SIG-M5 treated with dmso at 0.1 percent for 504 hours (cell line): ENCODE data around the gene PARP3.

ENCODE experiments used
- DNase-seq: peaks from one replicate; lab custom pipeline; 2025; ENCODE audit not compliant: unreplicated experiment; lab: John Stamatoyannopoulos, UW

The PARP3 gene

DNA sequence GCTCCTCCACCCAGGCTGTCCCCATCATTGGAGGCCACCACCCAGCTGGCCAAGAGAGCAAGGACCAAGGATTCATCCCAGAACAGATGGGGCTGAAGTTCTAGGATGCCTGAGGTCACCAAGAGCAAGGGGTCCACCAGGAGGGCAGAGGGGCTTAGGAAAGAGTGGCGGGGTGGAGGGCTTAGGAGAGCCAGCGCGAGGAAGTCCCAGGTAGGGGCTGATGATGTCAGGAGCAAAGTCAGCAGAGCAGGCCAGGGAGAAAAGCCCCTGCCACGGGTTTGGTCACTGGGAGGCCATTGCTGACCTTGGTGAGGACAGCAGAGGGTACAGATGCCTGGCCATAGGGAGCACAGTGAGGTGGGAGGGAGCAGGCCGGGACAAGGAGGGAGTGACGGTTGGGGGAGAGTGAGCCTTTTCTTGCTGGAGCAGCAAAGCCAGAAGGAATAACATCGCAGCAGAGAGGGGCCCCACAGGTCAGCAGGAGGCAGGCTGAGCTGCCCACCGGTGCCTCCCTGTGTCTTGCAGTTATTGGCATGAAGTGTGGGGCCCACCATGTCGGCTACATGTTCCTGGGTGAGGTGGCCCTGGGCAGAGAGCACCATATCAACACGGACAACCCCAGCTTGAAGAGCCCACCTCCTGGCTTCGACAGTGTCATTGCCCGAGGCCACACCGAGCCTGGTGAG lies 5.2 kb downstream of the PARP3 start:
- DNase-seq: no peak

DNA sequence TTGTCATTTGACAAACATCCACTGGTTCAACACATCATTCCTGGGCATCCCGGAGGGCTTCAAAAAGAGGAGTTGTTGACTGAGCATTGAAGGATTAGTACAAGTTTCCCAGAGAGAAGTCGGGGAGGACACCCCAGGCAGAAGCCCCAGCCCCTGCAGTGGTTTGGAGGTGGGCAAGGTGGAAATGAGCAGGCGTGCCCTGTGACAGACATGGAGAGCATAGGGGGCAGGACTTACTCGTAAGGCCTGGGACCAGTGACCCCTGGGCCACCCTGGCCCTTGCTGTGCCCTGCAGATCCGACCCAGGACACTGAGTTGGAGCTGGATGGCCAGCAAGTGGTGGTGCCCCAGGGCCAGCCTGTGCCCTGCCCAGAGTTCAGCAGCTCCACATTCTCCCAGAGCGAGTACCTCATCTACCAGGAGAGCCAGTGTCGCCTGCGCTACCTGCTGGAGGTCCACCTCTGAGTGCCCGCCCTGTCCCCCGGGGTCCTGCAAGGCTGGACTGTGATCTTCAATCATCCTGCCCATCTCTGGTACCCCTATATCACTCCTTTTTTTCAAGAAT lies 5.9 kb downstream of the PARP3 start:
- DNase-seq: no peak

DNA sequence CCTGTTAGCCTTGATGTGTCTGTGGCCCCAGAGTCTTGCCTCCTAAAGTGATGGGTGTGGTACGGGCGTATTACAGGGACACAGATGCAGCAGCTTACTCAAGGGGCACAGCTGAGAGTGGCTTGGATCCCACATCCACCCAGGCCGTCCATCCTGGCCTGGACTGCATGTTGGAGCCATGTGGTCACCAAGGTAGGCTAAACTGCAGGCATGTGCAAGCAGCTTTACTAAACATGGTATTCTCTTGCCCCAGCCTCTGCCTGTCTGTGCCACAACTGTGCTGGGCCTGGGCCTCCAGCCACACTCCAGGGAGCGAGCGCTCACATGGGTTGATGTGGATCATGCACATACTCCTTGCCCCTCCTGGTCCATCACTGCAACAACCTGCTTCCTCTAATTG lies 7.0 kb downstream of the PARP3 start:
- no peak for DNase-seq

DNA sequence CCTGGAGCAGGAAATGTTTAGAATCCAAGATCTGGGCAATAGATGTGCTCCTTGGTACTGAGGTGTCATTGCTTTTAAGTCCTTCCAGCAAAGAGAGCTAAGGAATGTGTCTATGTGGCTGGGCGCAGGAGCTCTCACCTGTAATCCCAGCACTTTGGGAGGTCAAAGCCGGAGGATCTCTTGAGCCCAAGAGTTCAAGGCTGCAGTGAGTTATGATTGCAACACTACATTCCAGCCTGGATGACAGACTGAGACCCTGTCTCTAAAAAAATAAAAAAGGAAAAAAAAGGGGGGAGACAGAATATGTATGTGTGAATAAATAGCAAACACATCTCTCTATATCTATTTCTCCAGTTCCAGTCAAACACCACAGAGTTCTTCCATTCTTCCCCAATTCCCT lies 8.7 kb downstream of the PARP3 start:
- DNase-seq: no peak

DNA sequence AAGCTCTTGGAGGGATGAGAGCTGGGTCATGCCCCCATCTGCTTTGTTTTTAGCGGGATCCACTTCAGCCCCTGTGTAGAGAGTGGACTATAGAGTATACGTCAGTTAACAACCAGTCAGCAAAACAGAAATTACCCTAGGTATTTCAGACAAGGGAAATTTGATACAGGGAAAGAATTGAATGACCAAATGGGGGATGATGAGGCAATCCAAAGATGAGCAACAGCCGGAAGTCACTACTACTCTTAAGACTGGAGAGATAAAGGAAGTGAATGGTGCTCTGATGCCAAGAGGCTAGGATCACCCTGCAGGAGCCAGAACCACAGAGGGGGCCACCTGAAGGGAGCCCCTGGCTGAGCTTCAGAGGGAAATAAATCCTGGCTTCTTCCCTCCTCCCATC lies 11.3 kb downstream of the PARP3 start:
- peak; percentile 93 for DNase-seq

DNA sequence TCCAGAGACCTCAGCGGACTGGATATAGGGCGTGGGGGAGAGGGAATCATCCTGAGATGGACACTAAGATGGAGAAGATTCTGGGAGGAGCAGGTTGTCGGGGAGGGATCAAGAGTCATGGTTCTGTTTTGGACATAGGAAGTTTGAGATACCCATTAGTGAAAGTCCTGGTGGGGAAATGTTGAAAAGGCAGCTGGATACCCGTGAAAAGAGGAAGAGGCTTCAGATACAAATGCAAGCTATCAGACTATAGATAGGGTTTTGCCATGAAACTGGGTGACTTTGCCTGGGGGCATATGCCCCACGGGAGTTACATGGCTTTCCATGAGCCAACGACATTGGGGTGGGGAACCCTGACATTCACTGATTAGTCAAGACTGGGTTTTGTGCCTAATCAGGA lies 11.9 kb downstream of the PARP3 start:
- peak; percentile 78 for DNase-seq

DNA sequence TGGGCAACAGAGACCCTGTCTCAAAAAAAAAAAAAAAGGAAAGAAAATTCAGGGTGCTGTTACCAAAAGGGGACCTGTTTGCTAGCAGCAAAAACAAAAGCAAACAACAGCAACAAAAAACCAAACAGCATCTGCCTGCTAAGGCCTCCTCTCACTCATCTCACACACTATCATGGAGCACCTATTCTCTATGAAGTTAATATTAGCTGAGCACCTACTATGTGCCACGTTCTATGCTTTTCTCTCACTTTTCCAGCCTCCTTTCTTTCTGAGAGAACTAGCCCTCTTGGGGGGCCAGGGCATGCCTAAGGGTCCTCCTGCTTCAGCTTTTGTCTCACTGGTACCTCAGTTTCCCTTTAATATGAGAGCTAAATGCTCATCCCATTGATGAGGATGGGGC lies 12.6 kb downstream of the PARP3 start:
- no peak for DNase-seq

DNA sequence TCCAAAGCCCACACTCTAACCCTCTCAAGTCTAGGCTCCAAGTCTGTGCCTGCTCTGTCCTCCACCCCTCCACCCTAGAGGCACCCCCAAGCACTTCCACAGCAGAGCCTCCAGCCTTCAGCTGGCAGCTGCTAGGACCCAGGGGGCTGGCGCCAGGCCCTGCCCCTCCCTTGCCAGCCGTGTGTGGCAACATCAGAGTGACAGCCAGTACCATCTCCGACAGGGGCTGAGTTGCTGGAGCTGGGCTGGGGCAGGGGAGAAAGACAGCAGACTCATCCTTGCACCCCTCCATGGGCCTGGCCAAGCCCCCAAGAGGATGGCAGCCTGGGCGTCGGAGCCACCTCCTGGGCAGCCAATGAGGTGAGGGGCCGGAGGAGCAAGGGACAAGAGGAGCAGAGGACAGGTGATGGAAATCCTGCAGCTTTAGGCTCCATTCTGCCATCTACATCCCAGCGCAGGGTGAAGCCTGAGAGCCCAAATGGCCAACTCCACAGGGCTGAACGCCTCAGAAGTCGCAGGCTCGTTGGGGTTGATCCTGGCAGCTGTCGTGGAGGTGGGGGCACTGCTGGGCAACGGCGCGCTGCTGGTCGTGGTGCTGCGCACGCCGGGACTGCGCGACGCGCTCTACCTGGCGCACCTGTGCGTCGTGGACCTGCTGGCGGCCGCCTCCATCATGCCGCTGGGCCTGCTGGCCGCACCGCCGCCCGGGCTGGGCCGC lies 13.2 kb downstream of the PARP3 start, which contains the start of gene GPR62:
Gene GPR62, plus strand, starts transcription at position 207 of the 718 bp plus-strand sequence. Its CDS starts 272 bp downstream, at position 479.
- DNase-seq: no peak

DNA sequence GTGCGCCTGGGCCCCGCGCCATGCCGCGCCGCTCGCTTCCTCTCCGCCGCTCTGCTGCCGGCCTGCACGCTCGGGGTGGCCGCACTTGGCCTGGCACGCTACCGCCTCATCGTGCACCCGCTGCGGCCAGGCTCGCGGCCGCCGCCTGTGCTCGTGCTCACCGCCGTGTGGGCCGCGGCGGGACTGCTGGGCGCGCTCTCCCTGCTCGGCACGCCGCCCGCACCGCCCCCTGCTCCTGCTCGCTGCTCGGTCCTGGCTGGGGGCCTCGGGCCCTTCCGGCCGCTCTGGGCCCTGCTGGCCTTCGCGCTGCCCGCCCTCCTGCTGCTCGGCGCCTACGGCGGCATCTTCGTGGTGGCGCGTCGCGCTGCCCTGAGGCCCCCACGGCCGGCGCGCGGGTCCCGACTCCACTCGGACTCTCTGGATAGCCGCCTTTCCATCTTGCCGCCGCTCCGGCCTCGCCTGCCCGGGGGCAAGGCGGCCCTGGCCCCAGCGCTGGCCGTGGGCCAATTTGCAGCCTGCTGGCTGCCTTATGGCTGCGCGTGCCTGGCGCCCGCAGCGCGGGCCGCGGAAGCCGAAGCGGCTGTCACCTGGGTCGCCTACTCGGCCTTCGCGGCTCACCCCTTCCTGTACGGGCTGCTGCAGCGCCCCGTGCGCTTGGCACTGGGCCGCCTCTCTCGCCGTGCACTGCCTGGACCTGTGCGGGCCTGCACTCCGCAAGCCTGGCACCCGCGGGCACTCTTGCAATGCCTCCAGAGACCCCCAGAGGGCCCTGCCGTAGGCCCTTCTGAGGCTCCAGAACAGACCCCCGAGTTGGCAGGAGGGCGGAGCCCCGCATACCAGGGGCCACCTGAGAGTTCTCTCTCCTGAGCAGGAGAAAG lies 14.0 kb downstream of the PARP3 start:
- DNase-seq: no peak

DNA sequence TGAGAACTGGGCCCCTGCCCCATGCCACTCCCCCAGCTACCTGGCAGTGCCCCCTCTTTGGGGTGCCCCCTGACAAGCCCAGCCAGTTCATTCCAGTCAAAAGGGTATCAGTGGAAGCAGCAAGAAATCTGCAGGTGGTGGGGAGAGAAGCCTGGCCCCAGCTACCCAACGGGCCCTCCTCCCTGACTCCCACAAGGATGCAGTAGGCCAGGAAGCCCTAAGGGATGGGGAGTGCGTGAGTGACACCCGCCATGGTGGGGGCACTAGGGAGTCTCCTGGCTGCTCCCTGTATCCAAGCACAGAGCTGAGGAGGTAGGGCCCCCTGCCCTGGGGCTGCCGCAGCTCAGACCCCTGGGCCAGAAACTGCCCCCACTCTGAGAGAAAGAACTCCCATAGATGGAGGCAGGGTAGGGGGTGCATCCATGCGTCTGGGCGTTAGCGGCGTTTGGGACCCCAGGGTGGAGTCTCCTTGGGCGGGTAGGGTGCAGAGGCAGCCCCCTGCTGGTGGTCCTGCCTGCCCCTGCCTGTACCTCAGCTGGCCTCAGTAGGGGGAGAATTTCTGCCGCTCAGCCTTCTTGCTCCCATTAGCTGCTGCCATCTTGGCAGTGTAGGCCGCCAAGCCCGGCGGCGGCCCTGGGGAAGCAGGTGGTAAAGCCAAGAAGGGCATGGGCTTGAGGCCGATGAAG lies 15.5 kb downstream of the PARP3 start:
- no peak for DNase-seq

DNA sequence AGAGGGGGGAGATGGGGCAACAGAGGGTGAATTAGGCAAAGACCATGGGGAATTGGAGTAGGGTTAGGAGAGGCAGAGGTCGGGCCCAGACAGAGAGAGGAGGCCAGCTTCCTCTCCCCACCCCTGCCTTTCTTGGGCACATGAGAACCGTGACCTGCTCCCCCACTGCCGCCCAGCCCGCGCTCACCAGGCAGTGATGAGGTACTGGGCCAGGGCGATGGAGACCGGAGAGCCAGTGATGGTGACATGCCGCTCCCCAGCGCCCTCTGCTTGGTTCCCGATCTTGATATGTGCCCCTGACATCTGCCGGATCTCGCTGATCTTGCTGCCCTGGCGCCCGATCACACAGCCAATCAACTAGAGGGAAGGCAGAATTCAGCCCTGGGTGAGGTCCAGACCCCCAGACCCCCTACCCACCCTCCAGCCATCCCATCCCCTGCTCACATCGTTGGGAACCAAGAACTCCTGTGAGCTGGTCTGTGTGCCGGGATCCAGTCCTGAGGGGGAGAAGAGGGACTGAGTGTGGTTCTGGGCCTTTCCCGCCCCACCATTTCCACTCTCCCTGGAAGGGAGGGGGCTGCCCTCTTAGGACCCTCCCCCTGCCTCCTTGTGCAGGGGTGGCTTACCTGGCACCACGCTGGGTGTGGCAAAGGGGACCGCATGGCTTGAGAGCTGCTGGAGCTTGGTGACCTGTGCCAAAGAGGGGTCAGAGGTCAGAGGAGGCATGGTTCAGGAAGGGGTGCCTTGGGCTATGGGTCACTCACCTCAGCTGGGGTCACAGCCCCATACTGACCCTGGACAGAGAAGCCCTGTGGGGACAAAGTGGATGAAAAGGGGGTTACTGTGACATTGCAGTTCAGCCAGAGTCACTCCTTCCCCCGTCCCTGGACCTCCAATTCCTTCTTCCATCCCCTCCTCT lies 16.7 kb downstream of the PARP3 start:
- no peak for DNase-seq

DNA sequence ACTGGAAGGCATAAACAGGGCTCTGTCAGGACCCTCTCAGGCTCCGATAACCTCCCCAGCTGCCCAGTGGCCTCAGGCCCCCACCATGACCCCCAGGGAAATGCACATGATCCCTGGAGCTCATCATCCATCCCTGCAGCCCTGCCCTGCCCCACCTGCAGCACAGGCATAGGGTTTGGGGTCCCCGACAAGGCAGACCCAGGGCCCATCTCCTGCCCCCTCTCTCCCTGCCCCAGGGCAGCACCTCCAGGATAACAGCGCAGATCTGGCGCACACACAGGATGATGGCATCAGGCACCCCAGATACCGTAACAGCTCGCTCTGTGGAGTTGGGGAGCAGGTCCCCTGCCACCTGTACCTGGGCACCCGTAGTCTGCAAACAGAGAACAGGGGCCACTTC lies 17.5 kb downstream of the PARP3 start:
- no peak for DNase-seq

DNA sequence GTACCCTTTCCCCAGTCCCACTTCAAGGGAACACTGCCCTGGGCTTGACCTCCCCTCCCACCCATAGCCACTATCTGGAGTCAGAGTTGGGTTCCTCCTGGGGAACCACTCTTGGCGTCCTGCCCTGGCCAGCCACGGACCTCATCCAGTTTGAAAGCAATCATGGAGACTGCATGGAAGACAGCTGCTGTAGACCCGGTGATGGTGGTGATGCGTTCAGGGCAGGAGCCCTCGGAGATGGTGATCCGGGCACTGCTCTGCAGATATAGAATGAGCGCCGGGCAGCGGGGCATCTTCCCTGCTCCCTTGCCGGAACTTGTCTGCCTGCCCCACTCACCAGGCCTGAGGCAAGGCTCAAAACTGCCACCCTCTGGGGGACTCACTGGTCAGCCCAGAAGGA lies 18.2 kb downstream of the PARP3 start:
- DNase-seq: no peak

DNA sequence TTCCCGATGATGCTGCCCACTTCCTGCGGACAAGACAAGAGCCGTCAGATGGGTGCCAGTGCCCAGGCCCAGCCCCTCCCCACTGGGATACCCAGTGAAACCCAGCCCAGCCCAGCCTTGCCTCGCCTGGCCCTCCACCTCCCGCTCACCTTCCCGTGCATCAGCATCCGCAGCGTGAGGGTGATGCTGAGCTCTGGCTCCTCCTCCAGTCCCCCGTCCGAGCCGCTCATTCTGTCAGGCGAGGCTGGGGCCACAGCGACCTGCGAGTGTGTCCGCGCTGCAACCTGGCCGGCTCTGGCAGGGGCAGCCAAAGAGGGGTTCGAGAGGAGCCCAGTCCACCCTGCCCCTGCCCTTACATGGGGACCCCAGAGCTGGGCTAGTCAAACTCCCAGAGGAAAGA lies 18.8 kb downstream of the PARP3 start:
- DNase-seq: no peak

DNA sequence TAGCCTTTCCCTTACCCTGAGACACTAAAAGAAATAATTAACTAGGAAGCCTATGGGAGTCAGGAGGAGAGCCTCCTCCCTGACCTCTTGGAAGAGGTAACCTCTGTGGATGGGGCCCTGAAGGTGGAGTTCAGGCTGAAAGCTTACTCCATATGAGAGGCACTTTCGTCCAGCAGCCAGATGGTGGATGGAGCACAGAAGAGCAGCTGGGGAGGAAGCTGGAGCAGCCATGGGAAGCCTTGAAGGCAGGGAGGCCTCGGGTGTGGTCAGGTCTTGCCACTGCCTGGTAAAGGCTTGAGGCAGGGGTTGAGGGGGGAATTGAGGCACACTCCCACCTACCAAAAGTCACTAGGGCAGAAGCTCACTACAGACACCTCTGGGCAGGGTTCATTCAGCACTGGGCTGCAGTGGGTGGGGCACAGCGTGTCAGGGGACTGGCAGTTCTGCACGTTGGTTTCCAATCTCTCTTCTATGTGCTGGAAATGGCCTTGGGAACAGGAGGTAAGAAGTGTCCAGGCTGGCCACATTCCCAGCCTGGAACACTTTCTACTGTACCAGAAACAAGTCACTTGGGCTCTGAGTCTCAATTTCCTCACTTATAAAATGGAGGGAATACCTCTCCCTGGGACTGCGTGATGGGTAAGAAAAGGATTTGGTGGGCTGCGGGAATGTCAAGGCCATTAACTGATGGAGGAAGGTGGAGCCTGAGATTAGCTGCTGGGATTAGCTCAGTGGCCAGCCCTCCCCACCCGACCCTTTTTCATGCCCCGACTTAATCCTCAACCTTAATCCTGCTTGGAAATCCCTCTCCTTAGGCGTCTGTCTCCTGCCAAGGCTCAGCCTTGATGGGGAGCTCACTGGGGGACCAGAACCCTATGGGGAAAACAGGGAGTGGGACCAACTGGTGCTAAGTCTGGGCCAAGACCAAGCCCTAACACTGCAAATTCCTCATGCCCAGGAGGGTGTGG lies 19.7 kb downstream of the PARP3 start:
- DNase-seq: no peak

DNA sequence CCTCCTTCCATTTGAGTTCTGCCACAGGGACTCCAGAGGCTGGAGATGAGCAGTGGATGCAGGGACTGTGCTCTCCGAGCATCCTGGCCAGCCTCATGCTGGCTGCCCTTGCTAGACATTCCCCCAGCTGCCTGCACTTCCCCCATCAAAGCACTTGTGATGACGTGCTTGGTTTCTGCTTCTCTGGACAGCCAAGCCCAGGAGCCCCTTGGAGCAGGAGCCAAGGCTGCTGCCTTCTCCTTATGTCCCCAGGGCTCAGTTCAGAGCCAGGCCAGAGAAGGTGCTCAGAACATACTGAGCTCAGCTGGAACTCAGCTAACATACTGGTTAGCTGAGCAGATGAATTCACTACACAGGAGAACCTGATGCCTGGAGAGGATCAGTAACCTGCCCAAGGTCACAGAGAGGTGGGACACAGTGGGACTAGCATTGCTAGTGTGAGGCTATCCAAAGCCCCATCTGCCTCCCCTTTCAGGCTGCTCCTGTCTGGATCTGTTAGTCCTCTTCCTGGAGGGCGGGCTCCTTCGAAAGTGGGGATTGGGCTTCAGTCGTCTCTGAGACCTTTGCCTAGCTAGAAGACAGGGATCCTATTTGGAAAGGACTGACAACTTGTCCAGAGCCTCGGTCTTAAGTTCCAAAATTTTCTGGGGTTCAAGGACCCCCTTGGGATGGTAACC lies 20.8 kb downstream of the PARP3 start:
- no peak for DNase-seq

DNA sequence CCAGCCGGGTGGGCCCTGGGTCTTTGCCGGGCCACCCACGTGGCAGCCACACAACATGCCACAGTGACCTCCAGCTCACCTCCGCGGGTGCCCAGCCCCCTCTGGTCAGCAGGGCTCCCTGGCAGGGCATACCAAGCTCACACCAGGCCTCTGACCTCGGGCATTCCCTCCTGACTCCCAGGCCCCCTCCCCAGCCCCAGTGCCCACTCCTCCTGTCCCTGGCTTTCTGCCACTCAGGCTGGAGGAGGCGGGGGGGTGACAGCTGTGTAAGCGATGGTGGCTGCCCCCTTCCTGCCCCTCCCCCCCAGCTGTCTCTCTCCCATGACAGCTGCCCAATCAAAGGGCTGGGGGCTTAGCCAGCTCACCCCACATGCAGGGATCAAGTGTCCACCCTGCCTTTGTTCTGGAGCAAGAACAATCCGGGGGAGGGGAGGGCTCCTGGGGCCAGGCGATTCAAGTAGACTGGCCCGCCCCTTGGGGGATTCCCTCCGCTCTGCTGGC lies 21.8 kb downstream of the PARP3 start:
- DNase-seq: no peak

DNA sequence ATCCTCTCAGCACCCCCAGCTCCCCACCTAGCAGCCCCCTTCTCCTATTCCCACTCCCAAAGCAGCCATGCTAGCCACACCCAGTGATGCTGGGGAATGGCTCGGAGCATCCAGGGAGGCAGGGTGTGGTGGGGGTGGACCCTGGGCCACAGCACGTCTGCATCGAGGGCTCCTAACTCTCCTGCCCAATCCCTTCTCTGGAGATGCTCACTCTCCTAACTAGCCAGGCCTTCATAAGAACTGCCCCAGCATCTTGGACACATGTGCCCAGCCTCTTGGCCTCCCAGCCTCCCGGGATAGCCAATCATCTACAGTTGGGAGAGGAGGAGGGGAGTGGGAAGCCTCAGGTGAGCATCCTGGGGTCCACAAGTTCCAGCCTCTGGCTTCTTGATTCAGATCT lies 22.4 kb downstream of the PARP3 start:
- DNase-seq: no peak
